ENCODE data around the gene WWC2.

DNA sequence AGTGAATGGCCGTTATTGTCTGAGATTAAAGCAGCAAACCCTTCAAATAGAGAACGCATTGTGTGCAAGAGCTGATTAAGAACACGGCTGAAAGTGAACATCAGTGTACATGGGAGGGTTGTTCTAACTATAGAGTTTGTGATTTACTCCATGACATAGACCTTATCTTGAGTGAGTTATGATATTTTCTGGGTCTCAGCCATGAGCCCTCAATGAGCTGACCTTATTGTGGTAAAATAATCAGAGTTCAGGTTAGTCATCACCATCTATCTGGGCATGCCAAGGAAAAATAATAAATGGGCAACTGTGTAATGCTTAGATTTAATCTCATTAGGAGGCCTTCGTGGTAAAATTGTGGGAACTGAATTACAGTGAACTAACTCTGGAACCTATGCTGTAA is 256.3 kb downstream of the WWC2 start:
- TF ChIP-seq, protein P1, sequence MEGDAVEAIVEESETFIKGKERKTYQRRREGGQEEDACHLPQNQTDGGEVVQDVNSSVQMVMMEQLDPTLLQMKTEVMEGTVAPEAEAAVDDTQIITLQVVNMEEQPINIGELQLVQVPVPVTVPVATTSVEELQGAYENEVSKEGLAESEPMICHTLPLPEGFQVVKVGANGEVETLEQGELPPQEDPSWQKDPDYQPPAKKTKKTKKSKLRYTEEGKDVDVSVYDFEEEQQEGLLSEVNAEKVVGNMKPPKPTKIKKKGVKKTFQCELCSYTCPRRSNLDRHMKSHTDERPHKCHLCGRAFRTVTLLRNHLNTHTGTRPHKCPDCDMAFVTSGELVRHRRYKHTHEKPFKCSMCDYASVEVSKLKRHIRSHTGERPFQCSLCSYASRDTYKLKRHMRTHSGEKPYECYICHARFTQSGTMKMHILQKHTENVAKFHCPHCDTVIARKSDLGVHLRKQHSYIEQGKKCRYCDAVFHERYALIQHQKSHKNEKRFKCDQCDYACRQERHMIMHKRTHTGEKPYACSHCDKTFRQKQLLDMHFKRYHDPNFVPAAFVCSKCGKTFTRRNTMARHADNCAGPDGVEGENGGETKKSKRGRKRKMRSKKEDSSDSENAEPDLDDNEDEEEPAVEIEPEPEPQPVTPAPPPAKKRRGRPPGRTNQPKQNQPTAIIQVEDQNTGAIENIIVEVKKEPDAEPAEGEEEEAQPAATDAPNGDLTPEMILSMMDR (tag by site-specific recombination; IDR thresholded peaks at IDR 0.05) = no peak
- TF ChIP-seq ZNF248 (tag by site-specific recombination; IDR thresholded peaks at IDR 0.05) = no peak
